HEK293 (cell line): ENCODE data around the gene LHX6.

ENCODE experiments used
- GLI4 ChIP-seq: fragments of 450-650 bp; formaldehyde crosslinking; IDR thresholded peaks from 2 replicates; pipeline ENCODE4 v1.5.1; 2016; ENCODE audit warnings: missing biosample characterization, missing genetic modification characterization
- HOXA7 ChIP-seq: sonication (generic); formaldehyde crosslinking; IDR thresholded peaks from 2 replicates; pipeline ENCODE4 v1.8.1; 2022; ENCODE audit warnings: missing genetic modification reagents, borderline replicate concordance
- PRDM4 ChIP-seq: fragments of 450-650 bp; formaldehyde crosslinking; IDR thresholded peaks from 2 replicates; pipeline ENCODE4 v1.5.1; 2017; ENCODE audit warnings: missing biosample characterization, missing genetic modification characterization
- ZBTB20 ChIP-seq: fragments of 450-650 bp; formaldehyde crosslinking; IDR thresholded peaks from 2 replicates; pipeline ENCODE4 v1.5.1; 2016; ENCODE audit warnings: missing biosample characterization, missing genetic modification characterization
- ZNF24 ChIP-seq: fragments of 450-650 bp; formaldehyde crosslinking; IDR thresholded peaks from 2 replicates; pipeline ENCODE4 v1.5.1; 2016; ENCODE audit warnings: missing biosample characterization, missing genetic modification characterization
- ZNF274 ChIP-seq, 2 experiments: fragments of 200-500 bp in 1 of 2; fragments of 450-650 bp in 1 of 2; sonication (Bioruptor generic) in 1 of 2; formaldehyde crosslinking in 1 of 2; IDR thresholded peaks; 2 replicates each; pipeline versions ENCODE4 v1.5.1 to v1.6.1; 2014 to 2016; ENCODE audit warnings: borderline replicate concordance in 1 of 2, inconsistent platforms in 1 of 2, low read length in 1 of 2, missing biosample characterization in 1 of 2, missing genetic modification characterization in 1 of 2
- ZNF404 ChIP-seq: fragments of 450-650 bp; formaldehyde crosslinking; IDR thresholded peaks from 2 replicates; pipeline ENCODE4 v1.5.1; 2017; ENCODE audit warnings: missing biosample characterization, missing genetic modification characterization
- ZNF670 ChIP-seq: fragments of 450-650 bp; formaldehyde crosslinking; IDR thresholded peaks from 2 replicates; pipeline ENCODE4 v1.5.1; 2016; ENCODE audit warnings: missing biosample characterization, missing genetic modification characterization, low read depth
- ZNF747 ChIP-seq: fragments of 450-650 bp; formaldehyde crosslinking; IDR thresholded peaks from 2 replicates; pipeline ENCODE4 v1.5.1; 2016; ENCODE audit warnings: missing biosample characterization, missing genetic modification characterization
- TF ChIP-seq, protein P1 (sequence below): fragments of 450-650 bp; formaldehyde crosslinking; IDR thresholded peaks from 2 replicates; pipeline ENCODE4 v1.5.1; 2016; ENCODE audit warnings: missing biosample characterization, missing genetic modification characterization
- TF ChIP-seq, protein P2 (sequence below): sonication (generic); formaldehyde crosslinking; IDR thresholded peaks from 2 replicates; pipeline ENCODE4 v1.8.1; 2022; ENCODE audit warnings: mild to moderate bottlenecking, moderate library complexity, missing genetic modification reagents
- TF ChIP-seq, protein P3 (sequence below): fragments of 450-650 bp; formaldehyde crosslinking; IDR thresholded peaks from 2 replicates; pipeline ENCODE4 v1.5.1; 2017; ENCODE audit warnings: missing biosample characterization, mild to moderate bottlenecking, missing genetic modification characterization, moderate library complexity
- TF ChIP-seq, protein P4 (sequence below): fragments of 450-650 bp; formaldehyde crosslinking; IDR thresholded peaks from 2 replicates; pipeline ENCODE4 v1.5.1; 2016; ENCODE audit warnings: missing biosample characterization, missing genetic modification characterization, borderline replicate concordance

DNA sequence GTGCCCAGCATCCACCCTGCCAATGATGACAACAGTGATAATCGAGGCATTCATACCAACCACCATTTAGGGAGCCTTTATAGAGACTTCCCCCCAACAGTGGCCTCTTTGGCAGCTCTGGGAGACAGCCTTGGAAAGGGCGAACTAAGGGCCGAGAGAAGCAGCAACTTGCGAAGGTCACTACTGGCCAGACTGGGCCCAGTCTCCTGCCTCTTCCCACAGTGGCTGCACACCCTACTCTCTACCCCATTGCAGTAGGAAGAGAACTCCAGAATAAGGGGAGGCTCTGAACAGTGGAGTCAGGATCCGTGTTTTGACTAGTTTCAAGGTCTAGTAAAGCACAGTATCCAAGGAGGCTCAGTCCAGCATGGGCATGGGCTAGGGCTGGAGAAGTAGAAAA, 5.3 kb downstream of the LHX6 start:
- TF ChIP-seq ZNF274 (IDR thresholded peaks at IDR 0.05; ENCODE audit: low read length) (no peak), ZNF274 (tag by site-specific recombination; IDR thresholded peaks at IDR 0.05; ENCODE audit: borderline replicate concordance) (no peak), ZBTB20 (tag by site-specific recombination) (no peak), PRDM4 (no peak), ZNF24 (tag by site-specific recombination) (no peak), ZNF747 (tag by site-specific recombination) (no peak), HOXA7 (CRISPR knock-in tag) (no peak), ZNF404 (tag by site-specific recombination) (no peak), ZNF670 (tag by site-specific recombination) (no peak), GLI4 (tag by site-specific recombination) (no peak)
- TF ChIP-seq, protein P1, sequence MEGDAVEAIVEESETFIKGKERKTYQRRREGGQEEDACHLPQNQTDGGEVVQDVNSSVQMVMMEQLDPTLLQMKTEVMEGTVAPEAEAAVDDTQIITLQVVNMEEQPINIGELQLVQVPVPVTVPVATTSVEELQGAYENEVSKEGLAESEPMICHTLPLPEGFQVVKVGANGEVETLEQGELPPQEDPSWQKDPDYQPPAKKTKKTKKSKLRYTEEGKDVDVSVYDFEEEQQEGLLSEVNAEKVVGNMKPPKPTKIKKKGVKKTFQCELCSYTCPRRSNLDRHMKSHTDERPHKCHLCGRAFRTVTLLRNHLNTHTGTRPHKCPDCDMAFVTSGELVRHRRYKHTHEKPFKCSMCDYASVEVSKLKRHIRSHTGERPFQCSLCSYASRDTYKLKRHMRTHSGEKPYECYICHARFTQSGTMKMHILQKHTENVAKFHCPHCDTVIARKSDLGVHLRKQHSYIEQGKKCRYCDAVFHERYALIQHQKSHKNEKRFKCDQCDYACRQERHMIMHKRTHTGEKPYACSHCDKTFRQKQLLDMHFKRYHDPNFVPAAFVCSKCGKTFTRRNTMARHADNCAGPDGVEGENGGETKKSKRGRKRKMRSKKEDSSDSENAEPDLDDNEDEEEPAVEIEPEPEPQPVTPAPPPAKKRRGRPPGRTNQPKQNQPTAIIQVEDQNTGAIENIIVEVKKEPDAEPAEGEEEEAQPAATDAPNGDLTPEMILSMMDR (tag by site-specific recombination): no peak
- TF ChIP-seq, protein P2, sequence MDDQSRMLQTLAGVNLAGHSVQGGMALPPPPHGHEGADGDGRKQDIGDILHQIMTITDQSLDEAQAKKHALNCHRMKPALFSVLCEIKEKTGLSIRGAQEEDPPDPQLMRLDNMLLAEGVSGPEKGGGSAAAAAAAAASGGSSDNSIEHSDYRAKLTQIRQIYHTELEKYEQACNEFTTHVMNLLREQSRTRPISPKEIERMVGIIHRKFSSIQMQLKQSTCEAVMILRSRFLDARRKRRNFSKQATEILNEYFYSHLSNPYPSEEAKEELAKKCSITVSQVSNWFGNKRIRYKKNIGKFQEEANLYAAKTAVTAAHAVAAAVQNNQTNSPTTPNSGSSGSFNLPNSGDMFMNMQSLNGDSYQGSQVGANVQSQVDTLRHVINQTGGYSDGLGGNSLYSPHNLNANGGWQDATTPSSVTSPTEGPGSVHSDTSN (CRISPR knock-in tag): no peak
- TF ChIP-seq, protein P3, sequence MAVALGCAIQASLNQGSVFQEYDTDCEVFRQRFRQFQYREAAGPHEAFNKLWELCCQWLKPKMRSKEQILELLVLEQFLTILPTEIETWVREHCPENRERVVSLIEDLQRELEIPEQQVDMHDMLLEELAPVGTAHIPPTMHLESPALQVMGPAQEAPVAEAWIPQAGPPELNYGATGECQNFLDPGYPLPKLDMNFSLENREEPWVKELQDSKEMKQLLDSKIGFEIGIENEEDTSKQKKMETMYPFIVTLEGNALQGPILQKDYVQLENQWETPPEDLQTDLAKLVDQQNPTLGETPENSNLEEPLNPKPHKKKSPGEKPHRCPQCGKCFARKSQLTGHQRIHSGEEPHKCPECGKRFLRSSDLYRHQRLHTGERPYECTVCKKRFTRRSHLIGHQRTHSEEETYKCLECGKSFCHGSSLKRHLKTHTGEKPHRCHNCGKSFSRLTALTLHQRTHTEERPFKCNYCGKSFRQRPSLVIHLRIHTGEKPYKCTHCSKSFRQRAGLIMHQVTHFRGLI (tag by site-specific recombination): no peak
- TF ChIP-seq, protein P4, sequence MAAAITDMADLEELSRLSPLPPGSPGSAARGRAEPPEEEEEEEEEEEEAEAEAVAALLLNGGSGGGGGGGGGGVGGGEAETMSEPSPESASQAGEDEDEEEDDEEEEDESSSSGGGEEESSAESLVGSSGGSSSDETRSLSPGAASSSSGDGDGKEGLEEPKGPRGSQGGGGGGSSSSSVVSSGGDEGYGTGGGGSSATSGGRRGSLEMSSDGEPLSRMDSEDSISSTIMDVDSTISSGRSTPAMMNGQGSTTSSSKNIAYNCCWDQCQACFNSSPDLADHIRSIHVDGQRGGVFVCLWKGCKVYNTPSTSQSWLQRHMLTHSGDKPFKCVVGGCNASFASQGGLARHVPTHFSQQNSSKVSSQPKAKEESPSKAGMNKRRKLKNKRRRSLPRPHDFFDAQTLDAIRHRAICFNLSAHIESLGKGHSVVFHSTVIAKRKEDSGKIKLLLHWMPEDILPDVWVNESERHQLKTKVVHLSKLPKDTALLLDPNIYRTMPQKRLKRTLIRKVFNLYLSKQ (tag by site-specific recombination): no peak
